GM23248 (cell line): ENCODE results near the gene EPHB3. TPM values are rescaled to one million over a fixed set of nuclear protein-coding genes. Genes with fewer than 3 reads are reported as not detected.

Source experiments
- DNase-seq: peaks from one replicate; pipeline ENCODE4 v3.0.0-alpha.2; 2015
- H2AFZ ChIP-seq: fragments of 200-600 bp; sonication (generic); 2 replicates; pipeline ENCODE4 v1.6.1; 2016; ENCODE audit warnings: antibody characterized with exemption
- H3F3A ChIP-seq: fragments of 200-600 bp; sonication (generic); 2 replicates; pipeline ENCODE4 v1.6.1; 2016; ENCODE audit warnings: mild to moderate bottlenecking, antibody characterized with exemption, mixed run types; ENCODE audit not compliant: insufficient read depth
- H3K27ac ChIP-seq: fragments of 200-600 bp; sonication (generic); 2 replicates; pipeline ENCODE4 v1.5.1; 2016; ENCODE audit warnings: mild to moderate bottlenecking
- H3K27me3 ChIP-seq: fragments of 200-600 bp; sonication (generic); replicated peaks from 2 replicates; pipeline ENCODE4 v1.6.1; 2016; ENCODE audit warnings: mild to moderate bottlenecking; ENCODE audit not compliant: insufficient read depth
- H3K36me3 ChIP-seq: fragments of 200-600 bp; sonication (generic); 2 replicates; pipeline ENCODE4 v1.6.1; 2016; ENCODE audit warnings: low read depth, mild to moderate bottlenecking
- H3K4me1 ChIP-seq: fragments of 200-600 bp; sonication (generic); 2 replicates; pipeline ENCODE4 v1.6.1; 2016; ENCODE audit warnings: mild to moderate bottlenecking; ENCODE audit not compliant: insufficient read depth
- H3K4me2 ChIP-seq: fragments of 200-600 bp; sonication (generic); one replicate; pipeline ENCODE4 v1.6.1; 2016; ENCODE audit warnings: mild to moderate bottlenecking; ENCODE audit not compliant: unreplicated experiment
- H3K4me3 ChIP-seq: fragments of 200-600 bp; sonication (generic); 2 replicates; pipeline ENCODE4 v1.5.1; 2016; ENCODE audit warnings: mild to moderate bottlenecking
- H3K79me2 ChIP-seq: fragments of 200-600 bp; sonication (generic); 2 replicates; pipeline ENCODE4 v1.6.1; 2016; ENCODE audit warnings: mild to moderate bottlenecking; ENCODE audit not compliant: insufficient read depth
- H3K9ac ChIP-seq: fragments of 200-600 bp; sonication (generic); 2 replicates; pipeline ENCODE4 v1.6.1; 2016; ENCODE audit warnings: mild to moderate bottlenecking
- H3K9me2 ChIP-seq: fragments of 200-600 bp; sonication (generic); 2 replicates; pipeline ENCODE4 v1.6.1; 2016; ENCODE audit warnings: mixed run types, mild to moderate bottlenecking, moderate library complexity; ENCODE audit not compliant: insufficient read depth
- H3K9me3 ChIP-seq: fragments of 200-600 bp; sonication (generic); one replicate; pipeline ENCODE4 v1.6.1; 2017; ENCODE audit warnings: low read depth
- H4K20me1 ChIP-seq: fragments of 200-600 bp; sonication (generic); 2 replicates; pipeline ENCODE4 v1.6.0; 2016; ENCODE audit not compliant: insufficient read depth
- EZH2 ChIP-seq: fragments of 200-600 bp; sonication (generic); IDR thresholded peaks from 2 replicates; pipeline ENCODE4 v1.6.1; 2018; ENCODE audit warnings: antibody characterized with exemption, mild to moderate bottlenecking; ENCODE audit not compliant: insufficient read depth, poor library complexity, severe bottlenecking
- EZH2phosphoT487 ChIP-seq: fragments of 200-600 bp; sonication (generic); IDR thresholded peaks from 2 replicates; pipeline ENCODE4 v1.6.1; 2018; ENCODE audit warnings: antibody characterized with exemption, moderate library complexity, mild to moderate bottlenecking, low read depth; ENCODE audit not compliant: insufficient read depth
- WGBS, 2 experiments: methylation state at CpG; one replicate each; pipeline ENCODE4 v1.1.6; 2015 to 2017; ENCODE audit warnings: low lambda C conversion rate in 2 of 2, low coverage in 1 of 2; ENCODE audit errors: missing lambda C conversion rate in 2 of 2; 5-methylcytosine and 5-hydroxymethylcytosine counted together
- in situ Hi-C: fragments of 300-500 bp; cut with MboI; formaldehyde crosslinking; loops from 2 replicates; pipeline ENCODE4 v1.15.0; 2020
- polyA plus RNA-seq: library from polyadenylated mRNA; unstranded; fragments of >200 nt; fragmentation: Nextera tagmentation; extraction: Ambion mirVana; gene quantifications from 2 replicates; pipeline ENCODE4 v1.2.1, GENCODE V29; 2016
- total RNA-seq: library from RNA; depleted of rRNA; stranded (reverse); fragments of >200 nt; shearing (Covaris generic); gene quantifications from 2 replicates; pipeline ENCODE4 v1.2.3, GENCODE V29; 2014

EPHB3 gene
- total and polyA plus RNA-seq, 2 experiments from 2014 or later = 1.7 to 3.0 TPM

DNA sequence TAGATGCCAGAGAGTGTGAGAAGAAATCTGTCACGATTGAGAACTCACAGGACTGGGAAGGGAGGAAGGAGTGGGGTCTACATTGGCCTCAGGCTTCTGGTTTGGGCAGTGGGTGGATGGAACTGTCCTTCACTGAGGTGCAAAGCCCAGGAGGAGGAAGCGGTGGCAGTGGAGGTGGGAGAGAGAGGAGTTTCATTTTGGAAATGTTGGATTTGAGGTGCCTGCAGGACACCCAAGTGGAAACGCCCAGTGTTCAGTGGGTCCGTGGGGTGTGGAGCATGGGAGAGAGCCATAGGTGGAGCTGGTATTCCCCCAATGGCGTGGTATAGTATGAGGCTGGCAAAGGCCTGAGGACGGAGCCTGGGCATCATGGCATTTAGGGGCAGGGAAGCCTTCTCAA lies 9.3 kb upstream of the EPHB3 start:
- in situ Hi-C loops = no loop called here
- 56 to 58% methylated on average over 6 of the region's 6 CpGs for WGBS, 2 experiments

DNA sequence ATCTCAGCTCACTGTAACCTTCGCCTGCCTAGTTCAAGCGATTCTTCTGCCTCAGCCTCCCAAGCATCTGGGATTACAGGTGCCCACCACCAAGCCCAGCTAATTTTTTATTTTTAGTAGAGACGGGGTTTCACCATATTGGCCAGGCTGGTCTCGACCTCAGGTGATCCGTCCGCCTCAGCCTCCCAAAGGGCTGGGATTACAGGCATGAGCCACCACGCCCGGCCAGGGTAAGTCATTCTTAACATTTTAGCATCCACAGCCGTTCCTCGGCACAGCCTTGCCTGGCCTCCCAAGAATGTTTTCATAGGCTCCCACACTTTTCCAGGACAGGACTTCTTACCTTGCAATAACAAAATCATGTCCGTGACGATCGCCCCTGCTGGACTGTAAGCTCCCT lies 8.7 kb upstream of the EPHB3 start:
- H3K9me3 ChIP-seq = no peaks in the 10 kb centered on the region
- H3K4me1 ChIP-seq = no peaks in the 10 kb centered on the region
- DNase-seq = no peak
- H3K27me3 ChIP-seq = peaks cover 33% of the 10 kb centered on the region
- H3K9ac ChIP-seq = no peak overlapping the region
- TF ChIP-seq EZH2 (no peak), EZH2phosphoT487 (no peak)
- no peaks in the 10 kb centered on the region for H3K79me2 ChIP-seq
- H3K36me3 ChIP-seq = no peaks in the 10 kb centered on the region
- H3K9me2 ChIP-seq = no peaks in the 10 kb centered on the region
- no peak overlapping the region for H3K4me3 ChIP-seq
- H4K20me1 ChIP-seq = no peaks in the 10 kb centered on the region
- in situ Hi-C loops = no loop called here
- no peak overlapping the region for H3K4me2 ChIP-seq
- no peak overlapping the region for H2AFZ ChIP-seq
- no peaks in the 10 kb centered on the region for H3F3A ChIP-seq
- no peak overlapping the region for H3K27ac ChIP-seq
- 88 to 89% methylated on average over 13 of the region's 13 CpGs for WGBS, 2 experiments

More for the DNA sequence above, 9.3 kb upstream of the EPHB3 start:
- H3F3A ChIP-seq = no peaks in the 10 kb centered on the region
- no peaks in the 10 kb centered on the region for H3K79me2 ChIP-seq
- no peak for TF ChIP-seq EZH2
- no peak for TF ChIP-seq EZH2phosphoT487
- no peak overlapping the region for H3K9ac ChIP-seq
- H3K4me3 ChIP-seq = no peak overlapping the region
- H4K20me1 ChIP-seq = no peaks in the 10 kb centered on the region
- H3K36me3 ChIP-seq = no peaks in the 10 kb centered on the region
- no peak overlapping the region for H2AFZ ChIP-seq
- H3K27me3 ChIP-seq = peaks cover 29% of the 10 kb centered on the region
- no peaks in the 10 kb centered on the region for H3K9me3 ChIP-seq
- H3K27ac ChIP-seq = no peak overlapping the region
- H3K4me1 ChIP-seq = no peaks in the 10 kb centered on the region
- no peak overlapping the region for H3K4me2 ChIP-seq
- H3K9me2 ChIP-seq = no peaks in the 10 kb centered on the region
- no peak for DNase-seq

DNA sequence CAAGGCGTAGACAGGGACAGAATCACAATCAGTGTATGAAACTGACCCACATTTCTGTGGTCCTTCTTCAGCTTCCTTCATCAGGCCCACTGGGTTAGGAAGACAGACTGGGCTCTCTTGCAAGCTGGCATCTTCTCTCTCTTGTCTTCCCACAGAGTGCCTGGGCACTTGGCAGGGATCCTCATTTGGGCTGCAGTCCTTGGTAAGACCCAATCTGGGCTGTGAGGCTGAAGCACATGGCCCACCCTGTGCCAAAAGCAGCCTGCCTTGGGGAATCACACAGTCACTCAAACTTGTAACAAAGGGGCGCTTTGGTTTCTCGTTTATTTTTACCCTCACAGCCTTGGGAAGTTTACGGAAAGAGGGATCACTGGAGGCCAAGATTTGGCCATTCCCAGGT lies 8.2 kb upstream of the EPHB3 start:
- Histone ChIP-seq H3K27ac (no peak overlapping the region), H3K36me3 (no peaks in the 10 kb centered on the region), H3K4me1 (no peaks in the 10 kb centered on the region), H3K4me3 (no peak overlapping the region), H3K79me2 (no peaks in the 10 kb centered on the region), H3K9me2 (no peaks in the 10 kb centered on the region), H4K20me1 (no peaks in the 10 kb centered on the region), H3K9ac (no peak overlapping the region), H3F3A (no peaks in the 10 kb centered on the region), H3K4me2 (no peak overlapping the region), H2AFZ (no peak overlapping the region), H3K27me3 (peaks cover 34% of the 10 kb centered on the region), H3K9me3 (no peaks in the 10 kb centered on the region)
- WGBS, 2 experiments = 79 to 83% methylated on average over 4 of the region's 4 CpGs
- TF ChIP-seq EZH2phosphoT487 (no peak), EZH2 (no peak)
- no peak for DNase-seq
- in situ Hi-C loops = no loop called here

DNA sequence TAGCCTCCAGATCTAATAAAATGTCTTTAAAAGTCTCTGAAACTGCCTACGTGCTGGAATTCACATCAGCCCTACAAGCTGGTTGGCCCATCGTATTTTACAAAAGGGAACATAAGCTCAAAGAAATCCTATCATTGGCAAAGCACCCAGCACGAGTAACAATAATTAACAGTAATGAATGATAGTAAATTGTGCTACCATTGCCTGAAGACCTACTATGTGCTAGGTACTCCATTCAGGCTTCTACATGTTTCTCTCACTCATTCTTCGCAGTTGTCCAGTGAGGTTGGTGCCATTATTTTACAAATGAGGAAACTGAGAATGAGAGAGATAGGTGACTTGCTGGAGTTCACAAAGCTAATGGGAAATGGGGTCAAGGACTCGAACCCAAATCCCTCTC lies 7.1 kb upstream of the EPHB3 start:
- TF ChIP-seq EZH2 = no peak
- no peak for TF ChIP-seq EZH2phosphoT487
- Histone ChIP-seq H2AFZ (no peak overlapping the region), H3F3A (no peaks in the 10 kb centered on the region), H3K9me2 (no peaks in the 10 kb centered on the region), H3K4me2 (no peak overlapping the region), H3K9ac (no peak overlapping the region), H3K4me3 (no peak overlapping the region), H3K79me2 (no peaks in the 10 kb centered on the region), H3K4me1 (no peaks in the 10 kb centered on the region), H3K9me3 (no peaks in the 10 kb centered on the region), H4K20me1 (no peaks in the 10 kb centered on the region), H3K27me3 (peaks cover 32% of the 10 kb centered on the region), H3K36me3 (no peaks in the 10 kb centered on the region), H3K27ac (no peak overlapping the region)
- in situ Hi-C loops = no loop called here
- DNase-seq = no peak
- 64 to 65% methylated on average over 5 of the region's 5 CpGs for WGBS, 2 experiments
